ENCODE data around the gene DERL3.

The DERL3 gene

DNA sequence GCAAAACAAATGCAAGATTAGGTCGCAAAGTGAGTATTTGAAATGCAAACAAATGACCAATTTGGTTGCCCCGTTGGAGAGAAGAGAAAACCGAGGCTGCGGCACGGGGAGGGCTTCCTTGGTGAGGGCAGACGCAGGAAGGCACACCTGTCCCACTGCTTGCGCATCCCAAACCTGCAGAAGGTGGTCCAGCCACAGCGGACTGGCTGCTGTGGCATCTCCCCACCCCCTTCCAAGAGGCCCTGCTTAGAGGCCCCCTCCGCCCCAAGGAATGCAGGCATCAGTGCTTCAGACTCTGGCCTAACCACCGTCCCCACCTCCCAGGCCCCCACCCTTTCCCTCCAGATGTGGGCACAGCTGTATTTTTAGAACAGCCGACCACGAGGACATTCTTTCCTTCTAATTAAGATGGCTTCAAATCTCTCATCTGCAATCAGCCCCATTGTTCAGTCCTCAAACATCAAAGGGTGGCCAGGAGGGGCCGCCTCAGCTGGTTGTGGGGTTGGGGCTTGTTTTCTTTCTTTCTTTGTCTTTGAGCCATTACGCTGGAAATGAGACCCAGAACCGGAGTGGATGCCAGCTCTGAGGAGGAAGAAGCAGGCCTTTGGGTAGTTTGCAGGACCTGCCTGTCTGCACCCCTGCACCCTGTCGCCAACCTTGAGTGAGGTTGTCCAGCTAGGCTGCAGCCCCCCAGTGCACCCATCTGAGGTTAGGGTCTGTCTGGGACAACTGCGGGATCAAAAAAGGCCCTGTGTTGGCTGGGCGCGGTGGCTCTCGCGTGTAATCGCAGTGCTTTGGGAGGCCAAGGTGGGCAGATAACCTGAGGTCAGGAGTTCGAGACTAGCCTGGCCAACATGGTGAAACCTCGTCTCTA is 9.4 kb upstream of the DERL3 start:
- H2AFZ ChIP-seq (ENCODE audit: low read depth, low read length): no peak overlapping the region
- TF ChIP-seq, protein P1, sequence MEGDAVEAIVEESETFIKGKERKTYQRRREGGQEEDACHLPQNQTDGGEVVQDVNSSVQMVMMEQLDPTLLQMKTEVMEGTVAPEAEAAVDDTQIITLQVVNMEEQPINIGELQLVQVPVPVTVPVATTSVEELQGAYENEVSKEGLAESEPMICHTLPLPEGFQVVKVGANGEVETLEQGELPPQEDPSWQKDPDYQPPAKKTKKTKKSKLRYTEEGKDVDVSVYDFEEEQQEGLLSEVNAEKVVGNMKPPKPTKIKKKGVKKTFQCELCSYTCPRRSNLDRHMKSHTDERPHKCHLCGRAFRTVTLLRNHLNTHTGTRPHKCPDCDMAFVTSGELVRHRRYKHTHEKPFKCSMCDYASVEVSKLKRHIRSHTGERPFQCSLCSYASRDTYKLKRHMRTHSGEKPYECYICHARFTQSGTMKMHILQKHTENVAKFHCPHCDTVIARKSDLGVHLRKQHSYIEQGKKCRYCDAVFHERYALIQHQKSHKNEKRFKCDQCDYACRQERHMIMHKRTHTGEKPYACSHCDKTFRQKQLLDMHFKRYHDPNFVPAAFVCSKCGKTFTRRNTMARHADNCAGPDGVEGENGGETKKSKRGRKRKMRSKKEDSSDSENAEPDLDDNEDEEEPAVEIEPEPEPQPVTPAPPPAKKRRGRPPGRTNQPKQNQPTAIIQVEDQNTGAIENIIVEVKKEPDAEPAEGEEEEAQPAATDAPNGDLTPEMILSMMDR (IDR thresholded peaks at IDR 0.05; ENCODE audit: borderline replicate concordance, extremely low read depth, low read length, poor library complexity, severe bottlenecking): no peak
- no peak for TF ChIP-seq EZH2 (IDR thresholded peaks at IDR 0.05; ENCODE audit: borderline replicate concordance, low read depth, low read length, severe bottlenecking)
- no peaks in the 10 kb centered on the region for H4K20me1 ChIP-seq (ENCODE audit: insufficient read depth, low read length)
- H3K4me2 ChIP-seq (ENCODE audit: insufficient read depth, low read length): no peak overlapping the region
- H3K27ac ChIP-seq (ENCODE audit: low read length): no peak overlapping the region
- no peaks in the 10 kb centered on the region for H3K9me3 ChIP-seq (ENCODE audit: insufficient read depth, low read length, severe bottlenecking)
- H3K4me1 ChIP-seq (ENCODE audit: insufficient read depth, low read length): peaks cover 10% of the 10 kb centered on the region
- H3K4me3 ChIP-seq (ENCODE audit: low read depth in 1 of 2, low read length in 2 of 2): no peak overlapping the region
- H3K9ac ChIP-seq (ENCODE audit: low read depth, low read length): no peak overlapping the region
- no peaks in the 10 kb centered on the region for H3K36me3 ChIP-seq (ENCODE audit: insufficient read depth, low read length)
- DNase-seq (no peak), ATAC-seq (ENCODE audit: insufficient read depth, low read depth) (no peak)
- no peaks in the 10 kb centered on the region for H3K79me2 ChIP-seq (ENCODE audit: insufficient read depth, low read length)
- H3K27me3 ChIP-seq (ENCODE audit: insufficient read depth, low read length, poor library complexity): no peaks in the 10 kb centered on the region

DNA sequence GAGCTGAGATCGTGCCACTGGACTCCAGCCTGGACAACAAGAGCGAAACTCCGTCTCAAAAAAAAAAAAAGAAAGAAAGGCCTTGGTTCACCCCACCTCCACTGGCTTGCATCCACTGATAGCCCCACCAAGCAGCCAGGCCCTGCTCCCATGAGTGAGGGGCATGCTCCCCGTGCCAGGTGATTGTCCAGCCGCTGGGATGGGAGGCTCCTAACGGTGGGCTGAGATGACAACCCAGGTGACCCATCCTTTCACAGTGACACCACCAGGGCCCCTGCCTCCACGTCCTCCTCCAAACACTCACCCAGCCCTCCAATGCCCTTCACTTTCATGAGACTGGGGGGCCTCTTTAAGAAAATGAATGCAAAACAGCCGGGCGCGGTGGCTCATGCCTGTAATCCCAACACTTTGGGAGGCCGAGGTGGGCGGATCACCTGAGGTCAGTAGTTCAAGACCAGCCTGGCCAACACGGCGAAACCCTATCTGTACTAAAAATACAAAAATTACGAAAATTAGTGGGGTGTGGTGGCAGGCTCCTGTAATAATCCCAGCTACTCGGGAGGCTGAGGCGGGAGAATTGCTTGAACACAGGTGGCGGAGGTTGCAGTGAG is 8.6 kb upstream of the DERL3 start:
- no peak overlapping the region for H3K4me2 ChIP-seq (ENCODE audit: insufficient read depth, low read length)
- H2AFZ ChIP-seq (ENCODE audit: low read depth, low read length): no peak overlapping the region
- H3K4me1 ChIP-seq (ENCODE audit: insufficient read depth, low read length): peaks cover 10% of the 10 kb centered on the region
- H3K9ac ChIP-seq (ENCODE audit: low read depth, low read length): no peak overlapping the region
- H3K27ac ChIP-seq (ENCODE audit: low read length): no peak overlapping the region
- no peaks in the 10 kb centered on the region for H3K36me3 ChIP-seq (ENCODE audit: insufficient read depth, low read length)
- ATAC-seq (ENCODE audit: insufficient read depth, low read depth): no peak
- DNase-seq: no peak
- H3K9me3 ChIP-seq (ENCODE audit: insufficient read depth, low read length, severe bottlenecking): no peaks in the 10 kb centered on the region
- H3K27me3 ChIP-seq (ENCODE audit: insufficient read depth, low read length, poor library complexity): no peaks in the 10 kb centered on the region
- no peaks in the 10 kb centered on the region for H4K20me1 ChIP-seq (ENCODE audit: insufficient read depth, low read length)
- H3K4me3 ChIP-seq (ENCODE audit: low read depth in 1 of 2, low read length in 2 of 2): no peak overlapping the region
- H3K79me2 ChIP-seq (ENCODE audit: insufficient read depth, low read length): no peaks in the 10 kb centered on the region
- TF ChIP-seq, protein P1 (IDR thresholded peaks at IDR 0.05; ENCODE audit: borderline replicate concordance, extremely low read depth, low read length, poor library complexity, severe bottlenecking): no peak
- no peak for TF ChIP-seq EZH2 (IDR thresholded peaks at IDR 0.05; ENCODE audit: borderline replicate concordance, low read depth, low read length, severe bottlenecking)

DNA sequence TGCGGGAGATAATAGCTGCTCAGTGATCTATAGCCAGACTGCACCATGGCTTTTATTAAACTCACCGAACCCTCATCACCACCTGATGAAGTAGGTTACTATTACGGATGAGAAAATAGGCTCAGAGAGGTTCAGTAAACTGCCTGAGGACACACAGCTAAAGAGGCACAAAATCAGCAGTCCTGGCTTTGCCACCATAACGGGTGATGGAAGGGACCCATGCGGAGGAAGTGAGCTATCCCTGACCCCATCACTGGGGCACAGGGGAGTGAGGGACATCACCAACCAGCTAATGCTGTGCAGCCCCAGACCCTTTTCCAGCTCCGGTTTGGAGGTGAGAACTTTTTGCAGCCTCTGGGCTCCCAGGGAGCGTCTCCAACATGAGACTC is 7.3 kb upstream of the DERL3 start:
- H3K79me2 ChIP-seq (ENCODE audit: insufficient read depth, low read length): no peaks in the 10 kb centered on the region
- no peak overlapping the region for H2AFZ ChIP-seq (ENCODE audit: low read depth, low read length)
- ATAC-seq (ENCODE audit: insufficient read depth, low read depth) (no peak), DNase-seq (no peak)
- no peak overlapping the region for H3K4me3 ChIP-seq (ENCODE audit: low read depth in 1 of 2, low read length in 2 of 2)
- no peaks in the 10 kb centered on the region for H4K20me1 ChIP-seq (ENCODE audit: insufficient read depth, low read length)
- no peak overlapping the region for H3K27ac ChIP-seq (ENCODE audit: low read length)
- peaks cover 10% of the 10 kb centered on the region for H3K4me1 ChIP-seq (ENCODE audit: insufficient read depth, low read length)
- H3K9ac ChIP-seq (ENCODE audit: low read depth, low read length): no peak overlapping the region
- no peaks in the 10 kb centered on the region for H3K9me3 ChIP-seq (ENCODE audit: insufficient read depth, low read length, severe bottlenecking)
- no peaks in the 10 kb centered on the region for H3K36me3 ChIP-seq (ENCODE audit: insufficient read depth, low read length)
- no peak for TF ChIP-seq EZH2 (IDR thresholded peaks at IDR 0.05; ENCODE audit: borderline replicate concordance, low read depth, low read length, severe bottlenecking)
- TF ChIP-seq, protein P1 (IDR thresholded peaks at IDR 0.05; ENCODE audit: borderline replicate concordance, extremely low read depth, low read length, poor library complexity, severe bottlenecking): no peak
- no peak overlapping the region for H3K4me2 ChIP-seq (ENCODE audit: insufficient read depth, low read length)
- no peaks in the 10 kb centered on the region for H3K27me3 ChIP-seq (ENCODE audit: insufficient read depth, low read length, poor library complexity)
